ENCODE data around the gene ERCC6L.

The ERCC6L gene

GRCh38 chrX:72245461-72246089 lies 6.7 kb upstream of the ERCC6L start:
- peak; percentile 61 for TF ChIP-seq CTCF (IDR thresholded peaks at IDR 0.05)

GRCh38 chrX:72243472-72243871 lies 4.6 kb upstream of the ERCC6L start:
- TF ChIP-seq CTCF (IDR thresholded peaks at IDR 0.05) = no peak

- no peak for TF ChIP-seq CTCF (IDR thresholded peaks at IDR 0.05)
Observed at GRCh38 chrX:72240976-72241375, 2.1 kb upstream of the ERCC6L start.

GRCh38 chrX:72238183-72238582 lies 644 bp downstream of the ERCC6L start:
- no peak for TF ChIP-seq CTCF (IDR thresholded peaks at IDR 0.05)

- TF ChIP-seq CTCF (IDR thresholded peaks at IDR 0.05) = no peak
Observed at GRCh38 chrX:72236841-72237240, 2.0 kb downstream of the ERCC6L start.

- TF ChIP-seq CTCF (IDR thresholded peaks at IDR 0.05) = no peak
Observed at GRCh38 chrX:72230290-72230689, 8.5 kb downstream of the ERCC6L start.

- TF ChIP-seq CTCF (IDR thresholded peaks at IDR 0.05) = no peak
Observed at GRCh38 chrX:72216973-72217372, 21.9 kb downstream of the ERCC6L start.

Data from LNCAP (cell line).